Naive thymus-derived CD8-positive, alpha-beta T cell (primary cell): ENCODE results near the gene ANAPC15. TPM values are rescaled to one million over a fixed set of nuclear protein-coding genes. Genes with fewer than 3 reads are reported as not detected.

Source experiments
- ATAC-seq, 2 donors: fragments of 150-1000 bp; cut with Tn5 transposase in 1 of 2; sonication (Bioruptor Pico), chemical (Tn5 transposase) in 1 of 2; 1 replicate in 1 of 2; 2 replicates in 1 of 2; pipeline ENCODE4 v1.10.0; 2021; ENCODE audit warnings: mild to moderate bottlenecking in 2 of 2, moderate library complexity in 2 of 2
- POLR2A ChIA-PET: fragments of 350-600 bp; sonication (Branson Sonifier 250); formaldehyde crosslinking; loops from one replicate; lab custom pipeline; 2021; ENCODE audit warnings: antibody characterized with exemption; lab: Charles Lee
- DNase-seq, 10 donors: peaks; one replicate each; pipeline versions ENCODE4 v3.0.0 to v3.0.0-alpha.2; 2020 to 2022
- H3K27ac Mint-ChIP-seq, 10 donors: one replicate each; pipeline ENCODE4 v1.8.0; 2020 to 2022; ENCODE audit warnings: mild to moderate bottlenecking in 10 of 10, mixed read lengths in 10 of 10, moderate library complexity in 4 of 10, inconsistent platforms in 1 of 10
- H3K27me3 Mint-ChIP-seq, 5 donors: one replicate each; pipeline ENCODE4 v1.8.0; 2021 to 2022; ENCODE audit warnings: mixed read lengths in 5 of 5
- H3K36me3 Mint-ChIP-seq, 3 donors: one replicate each; pipeline ENCODE4 v1.8.0; 2020 to 2022; ENCODE audit warnings: mixed read lengths in 3 of 3, mild to moderate bottlenecking in 2 of 3, inconsistent platforms in 1 of 3
- H3K4me1 Mint-ChIP-seq, 4 donors: one replicate each; pipeline ENCODE4 v1.8.0; 2021 to 2022; ENCODE audit warnings: mixed read lengths in 4 of 4
- H3K4me3 Mint-ChIP-seq, 10 donors: one replicate each; pipeline ENCODE4 v1.8.0; 2020 to 2022; ENCODE audit warnings: mild to moderate bottlenecking in 10 of 10, mixed read lengths in 10 of 10, moderate library complexity in 6 of 10, inconsistent platforms in 1 of 10
- H3K9me3 Mint-ChIP-seq, 9 donors: one replicate each; pipeline ENCODE4 v1.8.0; 2020 to 2022; ENCODE audit warnings: mixed read lengths in 9 of 9, mild to moderate bottlenecking in 3 of 9, inconsistent platforms in 1 of 9, moderate library complexity in 1 of 9
- polyA plus RNA-seq, 3 donors: library from polyadenylated mRNA; unstranded; fragments of 300-500 nt; fragmentation: Illumina TruSeq; gene quantifications; one replicate each; pipeline ENCODE4 v1.2.3, GENCODE V29; 2021
- total RNA-seq, 8 experiments: library from RNA in 2 of 8; stranded (reverse) in 2 of 8; gene quantifications; one replicate each; pipeline ENCODE4 v1.2.3 and lab custom pipeline; 2021 to 2026

The ANAPC15 gene
- total and polyA plus RNA-seq, 5 experiments from 2014 or later = 52.9 to 102 (median 81.7) TPM

DNA sequence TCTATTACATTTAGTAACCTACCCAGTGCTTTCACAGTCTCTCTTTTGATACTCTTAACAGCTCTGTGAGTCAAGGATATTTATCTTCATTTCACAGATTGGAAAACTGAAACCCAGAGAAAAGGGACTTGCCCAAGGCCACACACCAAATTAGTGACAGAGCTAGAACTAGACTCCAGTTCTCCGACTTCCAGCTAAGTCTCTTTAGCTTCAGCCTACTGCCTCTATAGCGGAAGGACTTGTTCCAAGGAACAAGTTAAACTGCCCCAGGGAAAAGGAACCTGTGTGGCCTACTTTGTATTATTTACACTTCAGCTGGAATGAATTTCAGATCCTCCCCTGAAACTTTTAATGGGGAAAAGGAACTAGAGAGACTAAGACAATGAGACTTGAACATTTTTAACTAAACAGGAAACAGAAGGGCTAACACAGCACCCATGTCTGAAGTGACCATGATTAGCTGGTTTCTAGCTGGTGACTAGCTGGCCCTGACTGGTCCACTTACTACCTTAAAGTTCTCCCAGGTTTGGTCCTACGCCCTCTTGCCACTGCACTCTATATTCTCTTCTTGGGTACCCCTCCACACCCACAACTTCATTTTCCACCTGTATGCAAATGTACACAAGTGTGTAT is 30.6 kb downstream of the ANAPC15 start:
- H3K4me1 Mint-ChIP-seq = peaks cover 27 to 51% (median 44%) of the 10 kb centered on the region in 4 donors
- POLR2A ChIA-PET = interaction anchor here (0.7 to 4.6 kb wide), 8 partner anchors 11 to 731 kb away, joined by 3 to 56 read pairs (median 4); no protein-coding TSS in a partner anchor

DNA sequence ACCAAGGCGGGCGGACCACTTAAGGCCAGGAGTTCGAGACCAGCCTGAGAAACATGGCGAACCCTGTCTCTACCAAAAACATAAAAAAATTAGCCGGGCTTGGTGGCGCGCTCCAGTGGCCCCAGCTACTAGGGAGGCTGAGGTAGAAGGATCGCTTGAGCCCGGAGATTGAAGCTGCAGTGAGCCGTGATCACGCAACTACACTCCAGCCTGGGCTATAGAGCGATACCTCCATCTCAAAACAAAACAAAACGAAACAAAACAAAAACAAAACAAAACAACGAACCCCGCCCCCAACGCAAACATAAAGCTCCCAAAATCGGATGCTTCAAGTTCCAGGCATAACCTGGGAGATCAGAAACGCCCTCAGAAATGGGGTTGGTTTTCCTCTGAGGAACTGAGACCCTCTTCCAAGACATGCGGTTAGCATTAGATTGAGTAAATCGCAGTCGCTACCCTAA is 31.3 kb downstream of the ANAPC15 start:
- no peak for ATAC-seq
- H3K9me3 Mint-ChIP-seq = no peaks in the 10 kb centered on the region
- POLR2A ChIA-PET = interaction anchor here (0.7 to 4.6 kb wide), 7 partner anchors 18 to 732 kb away, joined by 3 to 56 read pairs (median 3); no protein-coding TSS in a partner anchor

More for the DNA sequence above, 30.6 kb downstream of the ANAPC15 start:
- Mint-ChIP-seq H3K27me3 (no peaks in the 10 kb centered on the region), H3K27ac (peak overlapping the region; percentile 95 to 100 (median 98)), H3K36me3 (peaks cover 0 to 7% (median 0%) of the 10 kb centered on the region in 3 donors), H3K4me3 (peak overlapping the region; percentile 52 to 100 (median 79)), H3K9me3 (no peaks in the 10 kb centered on the region)
- ATAC-seq (no peak), DNase-seq (no peak)

GRCh38 chr11:72080326-72081183 is 31.9 kb downstream of the ANAPC15 start, which contains the start of the genes LRRC51 and NUMA1:
LRRC51 (plus strand) TSS chr11:72080850; CDS start chr11:72089084, 8,234 bp downstream.
NUMA1 (minus strand) TSS chr11:72080542; CDS start chr11:72035943, 44,599 bp downstream.
- Mint-ChIP-seq H3K36me3 (peaks cover 0 to 12% (median 3%) of the 10 kb centered on the region in 3 donors), H3K4me1 (peaks cover 25 to 55% (median 44%) of the 10 kb centered on the region in 4 donors)
- POLR2A ChIA-PET = interaction anchor here (1.0 to 4.6 kb wide), 4 partner anchors 32 to 41 kb away, joined by 4 to 56 read pairs (median 7); partner anchors contain the start of gene ANAPC15

More for the DNA sequence above, 31.3 kb downstream of the ANAPC15 start:
- no peak for DNase-seq
- H3K27ac Mint-ChIP-seq = peak overlapping the region; percentile 95 to 100 (median 98)
- H3K36me3 Mint-ChIP-seq = peaks cover 0 to 7% (median 0%) of the 10 kb centered on the region in 3 donors
- H3K4me1 Mint-ChIP-seq = peaks cover 27 to 54% (median 45%) of the 10 kb centered on the region in 4 donors
- peak overlapping the region; percentile 88 to 100 (median 92) for H3K4me3 Mint-ChIP-seq
- no peaks in the 10 kb centered on the region for H3K27me3 Mint-ChIP-seq

GRCh38 chr11:72079819-72080325 is 32.6 kb downstream of the ANAPC15 start:
- H3K9me3 Mint-ChIP-seq = no peaks in the 10 kb centered on the region
- POLR2A ChIA-PET = interaction anchor here (0.7 to 4.6 kb wide), 4 partner anchors 33 to 51 kb away, joined by 4 to 56 read pairs (median 6); partner anchors contain the start of gene ANAPC15
- no peaks in the 10 kb centered on the region for H3K27me3 Mint-ChIP-seq
- H3K27ac Mint-ChIP-seq = peak overlapping the region; percentile 95 to 100 (median 98)
- ATAC-seq = no peak
- peak overlapping the region; percentile 88 to 100 (median 92) for H3K4me3 Mint-ChIP-seq
- peaks cover 0 to 8% (median 4%) of the 10 kb centered on the region in 3 donors for H3K36me3 Mint-ChIP-seq
- DNase-seq = peak in 3 of 10 donors; percentile 14 to 65 (median 27)
- peaks cover 25 to 61% (median 44%) of the 10 kb centered on the region in 4 donors for H3K4me1 Mint-ChIP-seq

More at GRCh38 chr11:72080326-72081183, 31.9 kb downstream of the ANAPC15 start, which contains the start of the genes LRRC51 and NUMA1:
- Mint-ChIP-seq H3K27ac (peak within 1 kb of the TSS; percentile 95 to 100 (median 98)), H3K4me3 (peak within 1 kb of the TSS; percentile 88 to 100 (median 92)), H3K27me3 (no peaks in the 10 kb centered on the region), H3K9me3 (no peaks in the 10 kb centered on the region)
- peak; percentile 89 to 100 (median 99) for DNase-seq
- ATAC-seq = peak; percentile 89 to 92

DNA sequence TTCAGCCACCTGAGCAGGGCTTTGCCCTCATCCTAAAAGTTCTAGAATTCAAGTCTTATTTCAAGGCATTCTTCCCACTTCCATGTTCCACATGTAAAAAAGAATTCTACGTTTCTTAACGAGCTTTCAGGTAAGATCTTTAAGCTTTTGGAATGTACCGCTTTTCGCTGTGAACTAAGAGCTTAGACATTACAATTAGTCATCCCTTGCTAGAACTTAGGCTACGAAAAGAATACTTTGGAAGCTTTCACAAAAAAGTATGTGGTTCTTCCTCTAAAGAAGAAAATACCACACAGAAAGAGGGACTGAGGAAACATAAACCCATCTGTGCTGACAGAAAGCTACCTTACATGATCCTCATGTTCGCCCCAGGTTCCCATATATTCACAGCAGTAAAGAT is 34.0 kb downstream of the ANAPC15 start:
- Mint-ChIP-seq H3K27me3 (no peaks in the 10 kb centered on the region), H3K4me1 (peaks cover 25 to 65% (median 44%) of the 10 kb centered on the region in 4 donors), H3K36me3 (peaks cover 0 to 10% (median 4%) of the 10 kb centered on the region in 3 donors), H3K9me3 (no peaks in the 10 kb centered on the region), H3K27ac (peak overlapping the region in 8 of 10 donors; percentile 7 to 74 (median 26)), H3K4me3 (peak overlapping the region in 7 of 10 donors; percentile 35 to 95 (median 63))
- ATAC-seq (no peak), DNase-seq (no peak)
- POLR2A ChIA-PET = interaction anchor here (1.4 to 2.3 kb wide), 2 partner anchors 34 to 36 kb away, joined by 5 to 9 read pairs; partner anchors contain the start of gene ANAPC15

- no peaks in the 10 kb centered on the region for H3K27me3 Mint-ChIP-seq
- POLR2A ChIA-PET = interaction anchor here (2.1 kb wide), 1 partner anchor 35 kb away, joined by 6 read pairs; no protein-coding TSS in a partner anchor
- ATAC-seq (no peak), DNase-seq (no peak)
- peaks cover 0 to 14% (median 4%) of the 10 kb centered on the region in 3 donors for H3K36me3 Mint-ChIP-seq
- H3K9me3 Mint-ChIP-seq = no peaks in the 10 kb centered on the region
- peak overlapping the region in 2 of 10 donors; percentile 1 to 9 for H3K27ac Mint-ChIP-seq
- no peak overlapping the region for H3K4me3 Mint-ChIP-seq
- H3K4me1 Mint-ChIP-seq = peaks cover 20 to 70% (median 32%) of the 10 kb centered on the region in 4 donors
Observed at GRCh38 chr11:72075756-72076155, 36.7 kb downstream of the ANAPC15 start.

DNA sequence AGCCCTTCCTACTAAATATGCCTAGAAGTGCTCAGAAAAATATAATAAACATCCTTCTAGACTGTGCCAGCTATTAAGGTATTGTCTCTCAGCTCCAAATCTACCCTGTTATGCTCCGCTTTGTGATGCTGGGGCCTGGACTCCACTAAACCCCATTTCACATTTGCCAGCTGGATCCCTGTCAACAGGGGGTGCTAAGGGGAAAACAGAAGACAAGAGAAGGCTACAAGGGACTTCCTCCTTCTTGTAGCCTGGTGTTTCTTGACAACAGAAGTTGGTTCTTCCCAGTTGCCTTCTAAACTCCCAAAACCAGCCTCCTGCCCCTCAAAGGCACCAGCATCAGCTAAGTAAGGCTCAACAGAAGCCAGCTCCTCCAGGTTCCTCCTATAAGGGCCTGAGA is 37.4 kb downstream of the ANAPC15 start:
- H3K27ac Mint-ChIP-seq = peak overlapping the region in 2 of 10 donors; percentile 49 to 52
- ATAC-seq (no peak), DNase-seq (no peak)
- H3K4me3 Mint-ChIP-seq = no peak overlapping the region
- no peaks in the 10 kb centered on the region for H3K9me3 Mint-ChIP-seq
- H3K36me3 Mint-ChIP-seq = peaks cover 0 to 14% (median 4%) of the 10 kb centered on the region in 3 donors
- no peaks in the 10 kb centered on the region for H3K27me3 Mint-ChIP-seq
- H3K4me1 Mint-ChIP-seq = peaks cover 15 to 69% (median 27%) of the 10 kb centered on the region in 4 donors
- POLR2A ChIA-PET = interaction anchor here (2.1 kb wide), 1 partner anchor 35 kb away, joined by 6 read pairs; no protein-coding TSS in a partner anchor

DNA sequence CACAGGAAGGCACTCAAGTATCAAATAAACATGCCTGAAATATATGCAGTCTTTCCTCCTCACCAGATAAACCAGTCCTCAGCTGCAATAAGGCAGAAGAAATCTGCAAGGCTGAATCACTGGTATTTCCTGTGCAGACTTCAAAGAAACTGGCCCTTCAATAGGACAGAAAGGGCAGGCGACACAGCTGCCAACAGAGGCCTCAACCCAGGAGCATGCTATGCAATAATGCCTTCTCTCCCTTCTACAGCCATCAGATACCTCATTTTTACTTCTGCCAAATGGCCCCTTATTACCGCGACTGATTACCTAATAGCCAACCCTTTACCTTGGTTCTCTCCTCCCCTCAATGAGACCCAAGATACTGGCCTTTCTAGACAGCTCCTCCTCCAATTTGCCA is 40.1 kb downstream of the ANAPC15 start:
- POLR2A ChIA-PET = interaction anchor here (1.5 kb wide), 1 partner anchor 30 kb away, joined by 6 read pairs; no protein-coding TSS in a partner anchor
- ATAC-seq (no peak), DNase-seq (no peak)
- H3K27me3 Mint-ChIP-seq = no peaks in the 10 kb centered on the region
- H3K27ac Mint-ChIP-seq = peak overlapping the region in 4 of 10 donors; percentile 16 to 56 (median 40)
- H3K4me3 Mint-ChIP-seq = no peak overlapping the region
- peaks cover 0 to 32% (median 9%) of the 10 kb centered on the region in 3 donors for H3K36me3 Mint-ChIP-seq
- H3K4me1 Mint-ChIP-seq = peaks cover 17 to 70% (median 21%) of the 10 kb centered on the region in 4 donors
- H3K9me3 Mint-ChIP-seq = no peaks in the 10 kb centered on the region

DNA sequence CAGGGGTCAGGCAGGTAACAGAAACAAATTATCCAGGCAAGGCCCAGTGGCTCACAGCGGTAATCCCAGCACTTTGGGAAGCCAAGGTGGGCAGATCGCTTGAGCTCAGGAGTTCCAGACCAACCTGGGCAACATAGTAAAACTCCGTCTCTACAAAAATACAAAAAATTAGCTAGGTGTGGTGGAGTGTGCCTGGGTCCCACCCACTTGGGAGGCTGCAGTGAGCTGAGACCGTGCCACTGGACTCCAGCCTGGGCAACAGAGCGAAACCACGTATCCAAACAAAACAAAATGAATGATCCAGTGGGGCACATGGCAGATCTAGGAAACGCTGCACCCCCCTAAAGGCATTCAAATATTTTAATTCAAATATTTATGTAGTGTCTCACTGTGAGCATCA is 42.0 kb downstream of the ANAPC15 start:
- ATAC-seq (no peak), DNase-seq (no peak)
- Mint-ChIP-seq H3K9me3 (no peaks in the 10 kb centered on the region), H3K27me3 (no peaks in the 10 kb centered on the region), H3K36me3 (peaks cover 0 to 37% (median 5%) of the 10 kb centered on the region in 3 donors), H3K4me1 (peaks cover 17 to 64% (median 19%) of the 10 kb centered on the region in 4 donors), H3K27ac (peak overlapping the region in 3 of 10 donors; percentile 7 to 59 (median 58)), H3K4me3 (no peak overlapping the region)
- POLR2A ChIA-PET = no interaction called here

DNA sequence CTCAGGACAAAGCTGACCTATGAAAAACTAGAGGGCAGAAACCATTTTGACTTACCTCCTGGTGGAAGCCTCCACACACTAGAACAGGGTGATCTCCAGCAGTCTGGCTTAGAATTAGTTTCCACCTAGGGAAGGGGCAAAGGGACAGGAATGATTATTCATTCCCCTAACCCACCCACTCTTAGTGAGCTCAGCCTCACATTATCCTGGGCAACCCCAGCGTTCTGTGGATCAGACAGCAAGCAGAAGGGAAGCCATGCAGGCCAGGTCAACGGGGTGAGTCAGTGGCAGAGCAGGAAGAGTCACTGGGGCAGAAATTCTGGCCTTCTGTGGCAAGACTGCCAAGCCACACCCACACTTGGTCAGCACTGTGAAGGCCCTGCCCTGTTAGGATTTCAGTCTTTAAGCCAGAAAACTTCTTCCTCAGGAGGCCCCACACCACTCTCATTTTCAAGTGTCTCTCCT is 42.7 kb downstream of the ANAPC15 start:
- DNase-seq (no peak), ATAC-seq (no peak)
- peak overlapping the region in 1 of 10 donors; percentile 57 for H3K4me3 Mint-ChIP-seq
- peaks cover 0 to 38% (median 5%) of the 10 kb centered on the region in 3 donors for H3K36me3 Mint-ChIP-seq
- no peaks in the 10 kb centered on the region for H3K27me3 Mint-ChIP-seq
- no peaks in the 10 kb centered on the region for H3K9me3 Mint-ChIP-seq
- POLR2A ChIA-PET = no interaction called here
- peaks cover 17 to 58% (median 19%) of the 10 kb centered on the region in 4 donors for H3K4me1 Mint-ChIP-seq
- H3K27ac Mint-ChIP-seq = peak overlapping the region in 7 of 10 donors; percentile 20 to 79 (median 32)

- Mint-ChIP-seq H3K27ac (peak overlapping the region in 7 of 10 donors; percentile 20 to 79 (median 47)), H3K27me3 (no peaks in the 10 kb centered on the region), H3K4me1 (peaks cover 17 to 56% (median 19%) of the 10 kb centered on the region in 4 donors), H3K36me3 (peaks cover 0 to 38% (median 5%) of the 10 kb centered on the region in 3 donors), H3K4me3 (peak overlapping the region in 1 of 10 donors; percentile 57), H3K9me3 (no peaks in the 10 kb centered on the region)
- DNase-seq (no peak), ATAC-seq (no peak)
- POLR2A ChIA-PET = no interaction called here
Observed at GRCh38 chr11:72069200-72069599, 43.3 kb downstream of the ANAPC15 start.
